ENCODE results near the gene SRGAP1. TPM values are rescaled to one million over a fixed set of nuclear protein-coding genes. Genes with fewer than 3 reads are reported as not detected.

SRGAP1 gene
- total and polyA plus RNA-seq, 9 donors, result 2.8 to 17.9 (median 8.6) TPM

DNA sequence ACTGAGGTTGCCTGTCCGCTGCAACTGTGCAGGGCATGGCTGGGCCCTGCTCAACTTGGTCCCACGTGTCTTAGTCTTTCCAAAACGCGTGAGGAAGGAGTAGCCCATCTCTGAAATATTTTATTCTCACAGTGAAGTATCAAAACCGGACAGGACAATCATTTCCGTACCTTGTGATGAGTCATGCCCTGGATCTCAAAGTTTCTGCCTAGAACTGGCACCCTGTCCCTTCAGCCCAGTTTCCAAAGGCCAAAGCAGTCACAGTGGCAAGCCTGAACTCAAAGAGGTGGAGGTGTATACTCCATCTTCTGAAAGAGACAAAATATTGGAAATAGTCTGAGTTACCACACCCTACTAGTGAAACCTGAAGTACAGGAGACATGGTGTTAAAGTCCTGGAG, 28.5 kb upstream of the SRGAP1 start:
- no peaks in the 10 kb centered on the region for H3K4me1 ChIP-seq (ENCODE audit: insufficient read depth)
- no peak for DNase-seq
- intact Hi-C loops (cut with DNase I), result no loop called here
- H3K4me3 ChIP-seq, result no peak overlapping the region
- no peaks in the 10 kb centered on the region for H3K36me3 ChIP-seq
- H3K27me3 ChIP-seq, result no peaks in the 10 kb centered on the region
- TF ChIP-seq, protein P1, sequence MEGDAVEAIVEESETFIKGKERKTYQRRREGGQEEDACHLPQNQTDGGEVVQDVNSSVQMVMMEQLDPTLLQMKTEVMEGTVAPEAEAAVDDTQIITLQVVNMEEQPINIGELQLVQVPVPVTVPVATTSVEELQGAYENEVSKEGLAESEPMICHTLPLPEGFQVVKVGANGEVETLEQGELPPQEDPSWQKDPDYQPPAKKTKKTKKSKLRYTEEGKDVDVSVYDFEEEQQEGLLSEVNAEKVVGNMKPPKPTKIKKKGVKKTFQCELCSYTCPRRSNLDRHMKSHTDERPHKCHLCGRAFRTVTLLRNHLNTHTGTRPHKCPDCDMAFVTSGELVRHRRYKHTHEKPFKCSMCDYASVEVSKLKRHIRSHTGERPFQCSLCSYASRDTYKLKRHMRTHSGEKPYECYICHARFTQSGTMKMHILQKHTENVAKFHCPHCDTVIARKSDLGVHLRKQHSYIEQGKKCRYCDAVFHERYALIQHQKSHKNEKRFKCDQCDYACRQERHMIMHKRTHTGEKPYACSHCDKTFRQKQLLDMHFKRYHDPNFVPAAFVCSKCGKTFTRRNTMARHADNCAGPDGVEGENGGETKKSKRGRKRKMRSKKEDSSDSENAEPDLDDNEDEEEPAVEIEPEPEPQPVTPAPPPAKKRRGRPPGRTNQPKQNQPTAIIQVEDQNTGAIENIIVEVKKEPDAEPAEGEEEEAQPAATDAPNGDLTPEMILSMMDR (IDR thresholded peaks at IDR 0.05), result no peak
- no peak for TF ChIP-seq EP300 (IDR thresholded peaks at IDR 0.05)
- no peak for TF ChIP-seq POLR2A (IDR thresholded peaks at IDR 0.05)
- WGBS, 3 donors, result 84 to 91% (median 86%) methylated on average over 6 of the region's 6 CpGs
- H3K9me3 ChIP-seq, result no peaks in the 10 kb centered on the region
- no peak overlapping the region for H3K27ac ChIP-seq

DNA sequence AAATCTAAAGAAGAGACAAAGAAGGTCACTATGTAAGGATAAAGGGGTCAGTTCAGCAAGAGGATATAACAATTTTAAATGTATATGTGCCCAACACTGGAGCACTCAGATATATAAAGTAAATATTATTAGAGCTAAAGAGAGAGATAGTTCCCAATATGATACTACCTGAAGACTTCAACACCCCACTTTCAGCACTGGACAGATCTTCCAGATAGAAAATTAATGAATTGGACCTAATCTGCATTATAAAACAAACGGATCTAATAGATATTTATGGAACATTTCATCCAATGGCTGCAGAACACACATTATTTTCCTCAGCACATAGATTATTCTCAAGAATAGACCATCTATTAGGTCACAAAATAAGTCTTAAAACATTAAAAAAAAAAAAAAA, 24.1 kb upstream of the SRGAP1 start:
- intact Hi-C loops (cut with DNase I), result no loop called here
- TF ChIP-seq EP300 (IDR thresholded peaks at IDR 0.05), result no peak
- TF ChIP-seq POLR2A (IDR thresholded peaks at IDR 0.05), result no peak
- TF ChIP-seq, protein P1 (IDR thresholded peaks at IDR 0.05), result no peak
- WGBS, 3 donors, result 76 to 81% (median 77%) methylated on average over 1 of the region's 1 CpG

DNA sequence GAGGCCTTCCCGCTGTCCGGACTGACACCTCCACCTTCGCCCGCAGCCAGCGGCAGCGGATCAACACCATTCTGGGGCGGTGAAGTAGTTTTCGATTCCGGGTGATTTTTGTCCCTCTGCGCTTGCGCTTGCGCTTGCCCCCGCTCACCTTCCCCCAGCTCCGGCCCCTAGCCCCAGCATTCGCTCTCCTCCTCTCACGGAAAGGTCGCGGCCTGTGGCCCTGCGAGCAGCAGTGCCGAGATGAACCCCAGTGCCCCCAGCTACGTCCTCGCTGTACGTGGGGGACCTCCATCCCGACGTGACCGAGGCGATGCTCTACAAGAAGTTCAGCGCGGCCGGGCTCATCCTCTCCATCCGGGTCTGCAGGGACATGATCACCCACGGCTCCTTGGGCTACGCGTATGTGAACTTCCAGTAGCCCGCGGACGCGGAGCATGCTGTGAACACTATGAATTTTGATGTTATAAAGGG, 22.7 kb upstream of the SRGAP1 start:
- no peaks in the 10 kb centered on the region for H3K9me3 ChIP-seq
- no peaks in the 10 kb centered on the region for H3K36me3 ChIP-seq
- 7 to 16% (median 12%) methylated on average over 38 of the region's 38 CpGs for WGBS, 3 donors
- no peaks in the 10 kb centered on the region for H3K4me1 ChIP-seq (ENCODE audit: insufficient read depth)
- intact Hi-C loops (cut with DNase I), result no loop called here
- TF ChIP-seq EP300 (IDR thresholded peaks at IDR 0.05) (no peak), POLR2A (IDR thresholded peaks at IDR 0.05) (no peak)
- TF ChIP-seq, protein P1 (IDR thresholded peaks at IDR 0.05), result no peak
- no peaks in the 10 kb centered on the region for H3K27me3 ChIP-seq
- DNase-seq, result peak; percentile 26 to 60 (median 37)
- H3K4me3 ChIP-seq, result peak overlapping the region; percentile 36
- H3K27ac ChIP-seq, result peak overlapping the region in 1 of 2 donors; percentile 43

More for the DNA sequence above, 24.1 kb upstream of the SRGAP1 start:
- H3K4me3 ChIP-seq, result no peak overlapping the region
- H3K9me3 ChIP-seq, result no peaks in the 10 kb centered on the region
- no peaks in the 10 kb centered on the region for H3K4me1 ChIP-seq (ENCODE audit: insufficient read depth)
- H3K36me3 ChIP-seq, result no peaks in the 10 kb centered on the region
- H3K27me3 ChIP-seq, result no peaks in the 10 kb centered on the region
- H3K27ac ChIP-seq, result no peak overlapping the region
- DNase-seq, result no peak

DNA sequence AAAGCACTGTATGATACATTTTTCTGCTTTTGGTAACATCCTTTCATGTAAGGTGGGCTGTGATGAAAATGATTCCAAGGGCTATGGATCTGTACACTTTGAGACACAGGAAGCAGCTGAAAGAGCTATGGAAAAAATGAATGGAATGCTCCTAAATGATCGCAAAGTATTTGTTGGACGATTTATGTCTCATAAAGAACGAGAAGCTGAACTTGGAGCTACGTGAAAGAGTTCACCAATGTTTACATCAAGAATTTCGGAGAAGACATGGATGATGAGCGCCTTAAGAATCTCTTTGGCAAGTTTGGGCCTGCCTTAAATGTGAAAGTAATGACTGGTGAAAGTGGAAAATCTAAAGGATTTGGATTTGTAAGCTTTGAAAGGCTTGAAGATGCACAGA, 22.1 kb upstream of the SRGAP1 start:
- WGBS, 3 donors, result 34 to 47% (median 37%) methylated on average over 6 of the region's 6 CpGs
- intact Hi-C loops (cut with DNase I), result no loop called here
- DNase-seq, result no peak
- Histone ChIP-seq H3K27me3 (no peaks in the 10 kb centered on the region), H3K4me1 (ENCODE audit: insufficient read depth) (no peaks in the 10 kb centered on the region), H3K4me3 (no peak overlapping the region), H3K27ac (no peak overlapping the region), H3K36me3 (no peaks in the 10 kb centered on the region), H3K9me3 (no peaks in the 10 kb centered on the region)
- no peak for TF ChIP-seq POLR2A (IDR thresholded peaks at IDR 0.05)
- TF ChIP-seq, protein P1 (IDR thresholded peaks at IDR 0.05), result no peak
- TF ChIP-seq EP300 (IDR thresholded peaks at IDR 0.05), result no peak
